Measurements from ENCODE around the gene SOX21.

DNA sequence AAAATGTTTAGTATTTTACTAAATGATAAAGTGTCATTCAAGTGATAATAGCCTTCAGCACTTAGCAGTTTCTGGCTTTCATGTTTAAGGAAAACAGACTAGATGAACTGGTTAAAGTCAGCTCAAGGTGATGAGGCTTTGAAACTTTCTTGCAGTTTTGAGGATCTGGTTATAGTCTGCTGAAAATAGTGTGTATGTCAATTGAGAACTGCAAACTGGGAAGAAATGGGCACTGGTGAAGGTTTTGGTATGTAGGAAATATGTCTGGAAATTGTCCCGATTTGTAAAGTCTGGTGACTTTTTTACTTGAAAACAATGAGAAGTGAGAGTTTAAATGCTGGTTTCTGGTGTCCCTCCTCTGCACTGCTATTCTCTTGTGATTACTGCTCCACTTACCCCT, 36.8 kb upstream of the SOX21 start:
- TF ChIP-seq, protein P1, sequence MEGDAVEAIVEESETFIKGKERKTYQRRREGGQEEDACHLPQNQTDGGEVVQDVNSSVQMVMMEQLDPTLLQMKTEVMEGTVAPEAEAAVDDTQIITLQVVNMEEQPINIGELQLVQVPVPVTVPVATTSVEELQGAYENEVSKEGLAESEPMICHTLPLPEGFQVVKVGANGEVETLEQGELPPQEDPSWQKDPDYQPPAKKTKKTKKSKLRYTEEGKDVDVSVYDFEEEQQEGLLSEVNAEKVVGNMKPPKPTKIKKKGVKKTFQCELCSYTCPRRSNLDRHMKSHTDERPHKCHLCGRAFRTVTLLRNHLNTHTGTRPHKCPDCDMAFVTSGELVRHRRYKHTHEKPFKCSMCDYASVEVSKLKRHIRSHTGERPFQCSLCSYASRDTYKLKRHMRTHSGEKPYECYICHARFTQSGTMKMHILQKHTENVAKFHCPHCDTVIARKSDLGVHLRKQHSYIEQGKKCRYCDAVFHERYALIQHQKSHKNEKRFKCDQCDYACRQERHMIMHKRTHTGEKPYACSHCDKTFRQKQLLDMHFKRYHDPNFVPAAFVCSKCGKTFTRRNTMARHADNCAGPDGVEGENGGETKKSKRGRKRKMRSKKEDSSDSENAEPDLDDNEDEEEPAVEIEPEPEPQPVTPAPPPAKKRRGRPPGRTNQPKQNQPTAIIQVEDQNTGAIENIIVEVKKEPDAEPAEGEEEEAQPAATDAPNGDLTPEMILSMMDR (conservative IDR thresholded peaks at IDR 0.05; ENCODE audit: low read depth in 2 of 2), result no peak
- TF ChIP-seq EZH2 (IDR thresholded peaks at IDR 0.05; ENCODE audit: low read depth, unreplicated experiment), result no peak

Data from GM23338 (cell line).